ENCODE results near the gene ZNF442.

DNA sequence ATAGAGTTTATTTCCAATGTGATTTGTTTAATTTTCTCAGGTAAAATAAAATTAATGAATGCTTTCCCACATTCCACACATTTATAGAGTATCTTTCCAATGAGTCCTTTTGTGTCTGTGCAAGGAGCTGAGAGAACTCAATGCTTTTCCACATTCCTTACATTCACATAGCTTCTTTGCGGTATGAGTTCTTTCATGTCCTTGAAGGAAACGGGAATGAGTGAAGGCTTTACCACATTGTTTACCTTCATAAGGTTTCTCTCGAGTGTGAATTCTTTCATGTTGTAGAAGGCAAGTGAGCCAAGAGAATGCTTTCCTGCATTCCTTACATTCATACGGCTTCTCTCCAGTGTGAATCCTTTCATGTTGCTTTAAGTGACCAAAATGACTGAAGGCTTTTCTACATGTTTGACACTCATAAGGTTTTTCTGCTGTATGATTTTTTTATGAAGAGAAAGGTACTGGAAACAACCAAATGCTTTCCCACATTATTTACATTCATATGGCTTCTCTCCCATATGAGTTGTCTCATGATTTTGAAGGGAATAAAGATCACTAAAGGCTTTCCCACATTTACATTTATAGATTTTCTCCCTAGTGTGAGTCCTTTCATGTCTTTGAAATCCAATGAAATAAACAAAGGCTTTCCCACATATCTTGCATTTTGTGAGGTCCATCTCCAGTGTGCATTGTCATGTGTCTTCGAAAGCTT lies 14.4 kb upstream of the ZNF442 start:
- TF ChIP-seq FOXP2 (optimal IDR thresholded peaks at IDR 0.05; ENCODE audit: borderline replicate concordance, extremely low read depth, extremely low read length, insufficient read depth), result no peak
- TF ChIP-seq, protein P1, sequence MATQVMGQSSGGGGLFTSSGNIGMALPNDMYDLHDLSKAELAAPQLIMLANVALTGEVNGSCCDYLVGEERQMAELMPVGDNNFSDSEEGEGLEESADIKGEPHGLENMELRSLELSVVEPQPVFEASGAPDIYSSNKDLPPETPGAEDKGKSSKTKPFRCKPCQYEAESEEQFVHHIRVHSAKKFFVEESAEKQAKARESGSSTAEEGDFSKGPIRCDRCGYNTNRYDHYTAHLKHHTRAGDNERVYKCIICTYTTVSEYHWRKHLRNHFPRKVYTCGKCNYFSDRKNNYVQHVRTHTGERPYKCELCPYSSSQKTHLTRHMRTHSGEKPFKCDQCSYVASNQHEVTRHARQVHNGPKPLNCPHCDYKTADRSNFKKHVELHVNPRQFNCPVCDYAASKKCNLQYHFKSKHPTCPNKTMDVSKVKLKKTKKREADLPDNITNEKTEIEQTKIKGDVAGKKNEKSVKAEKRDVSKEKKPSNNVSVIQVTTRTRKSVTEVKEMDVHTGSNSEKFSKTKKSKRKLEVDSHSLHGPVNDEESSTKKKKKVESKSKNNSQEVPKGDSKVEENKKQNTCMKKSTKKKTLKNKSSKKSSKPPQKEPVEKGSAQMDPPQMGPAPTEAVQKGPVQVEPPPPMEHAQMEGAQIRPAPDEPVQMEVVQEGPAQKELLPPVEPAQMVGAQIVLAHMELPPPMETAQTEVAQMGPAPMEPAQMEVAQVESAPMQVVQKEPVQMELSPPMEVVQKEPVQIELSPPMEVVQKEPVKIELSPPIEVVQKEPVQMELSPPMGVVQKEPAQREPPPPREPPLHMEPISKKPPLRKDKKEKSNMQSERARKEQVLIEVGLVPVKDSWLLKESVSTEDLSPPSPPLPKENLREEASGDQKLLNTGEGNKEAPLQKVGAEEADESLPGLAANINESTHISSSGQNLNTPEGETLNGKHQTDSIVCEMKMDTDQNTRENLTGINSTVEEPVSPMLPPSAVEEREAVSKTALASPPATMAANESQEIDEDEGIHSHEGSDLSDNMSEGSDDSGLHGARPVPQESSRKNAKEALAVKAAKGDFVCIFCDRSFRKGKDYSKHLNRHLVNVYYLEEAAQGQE (IDR thresholded peaks at IDR 0.05; ENCODE audit: insufficient read depth in 1 of 2, low read depth in 2 of 2, low read length in 2 of 2), result no peak
- TF ChIP-seq POLR2AphosphoS5 (IDR thresholded peaks at IDR 0.05; ENCODE audit: low read depth, low read length), result no peak
- TF ChIP-seq SIN3A (IDR thresholded peaks at IDR 0.05; ENCODE audit: borderline replicate concordance, insufficient read depth, low read length), result no peak

Measured in PFSK-1 (cell line).